ENCODE results near the gene HIGD2A. TPM values are rescaled to one million over a fixed set of nuclear protein-coding genes. Genes with fewer than 3 reads are reported as not detected.

The HIGD2A gene
- total RNA-seq, 1 donor from 2014 or later = 139 TPM

- Histone ChIP-seq H3K4me3 (ENCODE audit: low read depth, low read length) (no peak overlapping the region), H3K27me3 (ENCODE audit: control insufficient read depth, insufficient read depth, low read length) (no peaks in the 10 kb centered on the region), H3K36me3 (ENCODE audit: control insufficient read depth, insufficient read depth, low read length) (no peaks in the 10 kb centered on the region)
- TF ChIP-seq CTCF (IDR thresholded peaks at IDR 0.05; ENCODE audit: insufficient read depth, low read length, poor library complexity, severe bottlenecking) = no peak
- no peak for DNase-seq (ENCODE audit: low read depth)
Measured at GRCh38 chr5:176418251-176418650, 29.7 kb downstream of the HIGD2A start.

- no peak for DNase-seq (ENCODE audit: low read depth)
- no peak for TF ChIP-seq CTCF (IDR thresholded peaks at IDR 0.05; ENCODE audit: insufficient read depth, low read length, poor library complexity, severe bottlenecking)
- Histone ChIP-seq H3K4me3 (ENCODE audit: low read depth, low read length) (no peak overlapping the region), H3K36me3 (ENCODE audit: control insufficient read depth, insufficient read depth, low read length) (no peaks in the 10 kb centered on the region), H3K27me3 (ENCODE audit: control insufficient read depth, insufficient read depth, low read length) (no peaks in the 10 kb centered on the region)
Measured at GRCh38 chr5:176420086-176420485, 31.5 kb downstream of the HIGD2A start.

DNA sequence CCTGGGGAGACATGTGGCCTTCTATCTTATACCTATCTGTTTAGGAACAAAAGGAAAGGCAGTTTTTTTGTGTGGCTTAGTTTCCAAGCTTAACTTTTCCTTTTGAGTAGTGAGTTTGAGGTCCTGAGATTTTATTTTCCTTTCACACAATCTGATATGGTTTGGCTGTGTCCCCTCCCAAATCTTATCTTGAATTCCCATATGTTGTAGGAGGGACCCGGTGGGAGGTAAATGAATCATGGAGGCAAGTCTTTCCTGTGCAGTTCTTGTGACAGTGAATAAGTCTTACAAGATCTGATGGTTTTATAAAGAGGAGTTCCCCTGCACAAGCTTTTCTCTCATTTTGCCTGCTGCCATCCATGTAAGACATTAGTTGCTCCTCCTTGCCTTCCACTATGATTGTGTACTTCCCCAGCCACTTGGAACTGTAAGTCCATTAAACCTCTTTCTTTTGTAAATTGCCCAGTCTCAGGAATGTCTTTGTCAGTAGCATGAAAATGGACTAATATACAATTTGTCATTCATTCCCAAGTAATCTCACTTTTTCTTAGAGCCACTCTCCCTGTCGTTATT, 32.5 kb downstream of the HIGD2A start:
- H3K27me3 ChIP-seq (ENCODE audit: control insufficient read depth, insufficient read depth, low read length) = no peaks in the 10 kb centered on the region
- TF ChIP-seq CTCF (IDR thresholded peaks at IDR 0.05; ENCODE audit: insufficient read depth, low read length, poor library complexity, severe bottlenecking) = no peak
- H3K4me3 ChIP-seq (ENCODE audit: low read depth, low read length) = no peak overlapping the region
- no peaks in the 10 kb centered on the region for H3K36me3 ChIP-seq (ENCODE audit: control insufficient read depth, insufficient read depth, low read length)
- no peak for DNase-seq (ENCODE audit: low read depth)

GRCh38 chr5:176424181-176424580, 35.6 kb downstream of the HIGD2A start:
- TF ChIP-seq CTCF (IDR thresholded peaks at IDR 0.05; ENCODE audit: insufficient read depth, low read length, poor library complexity, severe bottlenecking) = no peak
- H3K27me3 ChIP-seq (ENCODE audit: control insufficient read depth, insufficient read depth, low read length) = no peaks in the 10 kb centered on the region
- no peak overlapping the region for H3K4me3 ChIP-seq (ENCODE audit: low read depth, low read length)
- H3K36me3 ChIP-seq (ENCODE audit: control insufficient read depth, insufficient read depth, low read length) = no peaks in the 10 kb centered on the region
- DNase-seq (ENCODE audit: low read depth) = no peak

GRCh38 chr5:176425138-176425537, 36.6 kb downstream of the HIGD2A start:
- Histone ChIP-seq H3K4me3 (ENCODE audit: low read depth, low read length) (no peak overlapping the region), H3K27me3 (ENCODE audit: control insufficient read depth, insufficient read depth, low read length) (no peaks in the 10 kb centered on the region), H3K36me3 (ENCODE audit: control insufficient read depth, insufficient read depth, low read length) (no peaks in the 10 kb centered on the region)
- TF ChIP-seq CTCF (IDR thresholded peaks at IDR 0.05; ENCODE audit: insufficient read depth, low read length, poor library complexity, severe bottlenecking) = no peak
- DNase-seq (ENCODE audit: low read depth) = no peak

- Histone ChIP-seq H3K4me3 (ENCODE audit: low read depth, low read length) (no peak overlapping the region), H3K36me3 (ENCODE audit: control insufficient read depth, insufficient read depth, low read length) (no peaks in the 10 kb centered on the region), H3K27me3 (ENCODE audit: control insufficient read depth, insufficient read depth, low read length) (no peaks in the 10 kb centered on the region)
- DNase-seq (ENCODE audit: low read depth) = no peak
- no peak for TF ChIP-seq CTCF (IDR thresholded peaks at IDR 0.05; ENCODE audit: insufficient read depth, low read length, poor library complexity, severe bottlenecking)
Measured at GRCh38 chr5:176425791-176426190, 37.2 kb downstream of the HIGD2A start.
